ENCODE measurements around the gene CALU.

- TF ChIP-seq BCL11B (tag by site-specific recombination; IDR thresholded peaks at IDR 0.05; ENCODE audit: low read depth) (no peak), ZNF398 (tag by site-specific recombination; IDR thresholded peaks at IDR 0.05) (no peak)
Measured at GRCh38 chr7:128794436-128794835, 55.3 kb downstream of the CALU start.
